Transverse colon (tissue), 4 donors: Measurements from ENCODE around the gene GRXCR1. TPM values are rescaled to one million over a fixed set of nuclear protein-coding genes. Genes with fewer than 3 reads are reported as not detected.

Source experiments
- DNase-seq: peaks from one replicate; pipeline ENCODE4 v3.0.0-alpha.2; 2019
- H3K27ac ChIP-seq, 4 donors: fragments of 200-600 bp; sonication (generic); 2 replicates each; pipeline ENCODE4 v1.5.1; 2016 to 2018; ENCODE audit warnings: inconsistent platforms in 4 of 4
- H3K27me3 ChIP-seq: fragments of 200-600 bp; sonication (generic); 2 replicates; pipeline ENCODE4 v1.5.1; 2017; ENCODE audit warnings: inconsistent platforms
- H3K36me3 ChIP-seq, 4 donors: fragments of 200-600 bp; sonication (generic); 2 replicates each; pipeline ENCODE4 v1.5.1; 2017 to 2019; ENCODE audit warnings: inconsistent platforms in 4 of 4
- H3K4me1 ChIP-seq, 4 donors: fragments of 200-600 bp; sonication (generic); 2 replicates each; pipeline ENCODE4 v1.5.1; 2017 to 2020; ENCODE audit warnings: inconsistent platforms in 4 of 4
- H3K4me3 ChIP-seq, 4 donors: fragments of 200-600 bp; sonication (generic); 1 replicate in 1 of 4; 2 replicates in 3 of 4; pipeline versions ENCODE4 v1.5.1 to v1.6.1; 2017 to 2019; ENCODE audit warnings: inconsistent platforms in 4 of 4
- H3K9me3 ChIP-seq, 2 donors: fragments of 200-600 bp; sonication (generic); 2 replicates each; pipeline ENCODE4 v1.5.1; 2017 to 2019; ENCODE audit warnings: inconsistent platforms in 2 of 2
- EP300 ChIP-seq: sonication (generic); formaldehyde crosslinking; IDR thresholded peaks from one replicate; pipeline ENCODE4 v1.6.1; 2017; ENCODE audit warnings: antibody characterized with exemption, low read depth
- POLR2A ChIP-seq: fragments of 450-650 bp; IDR thresholded peaks from one replicate; pipeline ENCODE4 v1.6.1; 2016; ENCODE audit warnings: antibody characterized with exemption, mild to moderate bottlenecking, moderate library complexity
- POLR2AphosphoS5 ChIP-seq, 3 donors: sonication (generic); formaldehyde crosslinking; IDR thresholded peaks; one replicate each; pipeline ENCODE4 v1.6.1; 2016; ENCODE audit warnings: antibody characterized with exemption in 3 of 3
- WGBS, 2 donors: methylation state at CpG; one replicate each; pipeline ENCODE4 v1.1.5; 2018; ENCODE audit warnings: low coverage in 1 of 2; 5-methylcytosine and 5-hydroxymethylcytosine counted together
- in situ Hi-C, 4 donors: fragments of 200-750 bp; cut with MboI; loops; one replicate each; pipeline versions ENCODE4 v1.15.0 to v1.15.1; 2017; ENCODE audit warnings: low sequenced_read_pairs in 3 of 4, low pct_ligation_motif_present in 1 of 4, low pct_unique_long_range_greater_than_20kb in 1 of 4
- intact Hi-C: fragments of 100-400 bp; cut with DNase I; formaldehyde crosslinking; loops from one replicate; pipeline ENCODE4 v1.15.1; 2023; ENCODE audit warnings: low total_unique reads
- total RNA-seq, 4 donors: library from RNA; depleted of rRNA; stranded (reverse); fragments of >200 nt; gene quantifications; one replicate each; pipeline ENCODE4 v1.1.0, GENCODE V29; 2016
- TF ChIP-seq, protein P1 (sequence below), 5 experiments: fragments of 200-600 bp in 3 of 5; fragments of 450-650 bp in 2 of 5; sonication (generic) in 3 of 5; IDR thresholded peaks; 1 replicate in 2 of 5; 2 replicates in 3 of 5; pipeline ENCODE4 v1.5.1; 2016 to 2017; ENCODE audit warnings: antibody characterized with exemption in 5 of 5, inconsistent platforms in 3 of 5, mild to moderate bottlenecking in 2 of 5, moderate library complexity in 1 of 5

The GRXCR1 gene
- total RNA-seq, 4 donors from 2014 or later = not detected

DNA sequence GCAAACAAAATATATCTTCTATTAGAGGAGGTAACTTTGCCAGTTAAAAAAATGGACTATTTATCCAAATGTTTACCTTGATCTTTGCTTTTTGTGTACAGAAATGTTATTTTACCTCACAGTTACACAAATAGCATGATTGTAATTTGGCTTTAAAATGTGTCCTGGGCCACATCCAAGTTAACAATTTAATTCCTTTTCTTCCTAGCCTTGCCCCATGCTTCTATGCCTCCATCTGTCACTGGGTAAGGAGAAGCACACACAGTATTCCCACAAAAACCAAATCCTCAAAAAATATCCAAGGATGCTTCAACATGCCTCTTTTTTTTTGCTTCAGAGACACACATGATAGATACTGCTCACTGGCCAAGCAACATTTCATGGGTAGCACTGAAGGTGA lies 30.9 kb downstream of the GRXCR1 start:
- no peak for DNase-seq
- H3K4me3 ChIP-seq = no peak overlapping the region
- intact Hi-C loops (no loop called here), in situ Hi-C loops (no loop called here)
- TF ChIP-seq EP300 (no peak), POLR2A (no peak), POLR2AphosphoS5 (IDR thresholded peaks at IDR 0.05) (no peak)
- TF ChIP-seq, protein P1, sequence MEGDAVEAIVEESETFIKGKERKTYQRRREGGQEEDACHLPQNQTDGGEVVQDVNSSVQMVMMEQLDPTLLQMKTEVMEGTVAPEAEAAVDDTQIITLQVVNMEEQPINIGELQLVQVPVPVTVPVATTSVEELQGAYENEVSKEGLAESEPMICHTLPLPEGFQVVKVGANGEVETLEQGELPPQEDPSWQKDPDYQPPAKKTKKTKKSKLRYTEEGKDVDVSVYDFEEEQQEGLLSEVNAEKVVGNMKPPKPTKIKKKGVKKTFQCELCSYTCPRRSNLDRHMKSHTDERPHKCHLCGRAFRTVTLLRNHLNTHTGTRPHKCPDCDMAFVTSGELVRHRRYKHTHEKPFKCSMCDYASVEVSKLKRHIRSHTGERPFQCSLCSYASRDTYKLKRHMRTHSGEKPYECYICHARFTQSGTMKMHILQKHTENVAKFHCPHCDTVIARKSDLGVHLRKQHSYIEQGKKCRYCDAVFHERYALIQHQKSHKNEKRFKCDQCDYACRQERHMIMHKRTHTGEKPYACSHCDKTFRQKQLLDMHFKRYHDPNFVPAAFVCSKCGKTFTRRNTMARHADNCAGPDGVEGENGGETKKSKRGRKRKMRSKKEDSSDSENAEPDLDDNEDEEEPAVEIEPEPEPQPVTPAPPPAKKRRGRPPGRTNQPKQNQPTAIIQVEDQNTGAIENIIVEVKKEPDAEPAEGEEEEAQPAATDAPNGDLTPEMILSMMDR (IDR thresholded peaks at IDR 0.05) = no peak
- no peaks in the 10 kb centered on the region for H3K36me3 ChIP-seq
- no peaks in the 10 kb centered on the region for H3K27me3 ChIP-seq
- no peak overlapping the region for H3K27ac ChIP-seq
- no peaks in the 10 kb centered on the region for H3K4me1 ChIP-seq
- no peaks in the 10 kb centered on the region for H3K9me3 ChIP-seq

DNA sequence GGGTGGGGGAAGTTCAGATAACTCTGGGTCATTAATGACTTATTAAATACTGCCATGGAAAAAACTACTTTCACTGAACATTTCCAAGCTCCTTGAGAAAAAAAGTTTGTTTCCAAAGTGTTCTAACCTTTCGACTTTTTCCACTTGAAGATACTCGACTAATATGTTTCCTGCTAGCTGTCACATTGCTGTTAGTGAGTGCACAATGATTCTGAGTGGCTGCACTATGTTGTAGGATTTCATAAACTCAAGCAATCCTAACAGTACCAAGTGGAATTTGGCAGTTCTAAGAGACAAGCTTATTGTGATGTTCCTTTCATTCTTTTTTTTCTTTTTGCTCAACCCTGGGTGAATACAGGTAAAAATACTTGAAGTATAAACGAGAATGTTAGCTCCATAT lies 33.4 kb downstream of the GRXCR1 start:
- intact Hi-C loops = no loop called here
- no peak for DNase-seq
- in situ Hi-C loops = no loop called here
- Histone ChIP-seq H3K4me1 (no peaks in the 10 kb centered on the region), H3K9me3 (no peaks in the 10 kb centered on the region), H3K27me3 (no peaks in the 10 kb centered on the region), H3K36me3 (no peaks in the 10 kb centered on the region), H3K4me3 (no peak overlapping the region), H3K27ac (no peak overlapping the region)
- 46 to 51% methylated on average over 3 of the region's 3 CpGs for WGBS, 2 donors
- TF ChIP-seq, protein P1 (IDR thresholded peaks at IDR 0.05) = no peak
- TF ChIP-seq EP300 (no peak), POLR2A (no peak), POLR2AphosphoS5 (IDR thresholded peaks at IDR 0.05) (no peak)

DNA sequence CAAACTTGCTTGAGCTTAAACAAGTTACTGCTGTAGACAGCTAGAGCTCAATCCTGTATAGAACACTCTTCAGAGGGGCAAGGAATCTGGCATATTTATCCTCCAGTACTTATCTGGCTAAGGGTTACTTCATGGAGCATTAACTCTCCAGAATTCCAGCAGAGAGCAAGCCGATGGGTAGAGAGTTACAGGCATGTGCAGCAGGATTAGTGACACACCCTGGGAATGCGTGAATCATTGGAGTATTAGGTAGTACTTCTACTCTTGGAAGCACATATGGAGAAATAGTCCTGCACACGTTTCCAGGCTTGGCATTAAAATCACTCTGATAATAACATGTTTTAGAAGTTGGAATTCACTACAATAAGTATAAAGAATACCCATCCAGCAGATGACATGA lies 35.4 kb downstream of the GRXCR1 start:
- Histone ChIP-seq H3K9me3 (no peaks in the 10 kb centered on the region), H3K36me3 (no peaks in the 10 kb centered on the region), H3K4me1 (no peaks in the 10 kb centered on the region), H3K4me3 (no peak overlapping the region), H3K27ac (no peak overlapping the region), H3K27me3 (no peaks in the 10 kb centered on the region)
- DNase-seq = no peak
- TF ChIP-seq POLR2A = no peak
- TF ChIP-seq EP300 = no peak
- no peak for TF ChIP-seq POLR2AphosphoS5 (IDR thresholded peaks at IDR 0.05)
- TF ChIP-seq, protein P1 (IDR thresholded peaks at IDR 0.05) = no peak
- intact Hi-C loops = no loop called here
- 56% methylated on average over 3 of the region's 3 CpGs; no CpG with 5 or more reads in 1 of the 2 donors for WGBS, 2 donors
- in situ Hi-C loops = no loop called here

DNA sequence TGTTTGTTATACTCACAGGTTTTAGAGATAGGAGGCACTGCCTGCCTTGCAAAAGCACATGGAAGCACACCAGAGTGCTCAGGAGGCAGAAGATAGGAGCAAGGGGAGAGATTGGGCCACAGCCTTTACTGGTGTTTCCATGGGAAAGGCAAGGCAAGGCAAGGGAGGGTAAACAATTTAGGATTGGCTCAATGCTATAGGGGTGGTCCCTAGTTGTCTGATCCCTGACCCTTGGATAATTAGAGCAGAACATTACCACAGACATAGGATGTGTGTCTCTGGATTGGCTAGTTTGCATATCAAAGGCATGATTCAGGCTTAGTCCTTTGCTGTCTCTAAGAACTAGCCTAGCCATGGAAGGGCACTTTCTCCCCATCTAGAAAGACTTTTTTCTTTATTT lies 36.1 kb downstream of the GRXCR1 start:
- Histone ChIP-seq H3K9me3 (no peaks in the 10 kb centered on the region), H3K36me3 (no peaks in the 10 kb centered on the region), H3K27ac (no peak overlapping the region), H3K27me3 (no peaks in the 10 kb centered on the region), H3K4me1 (no peaks in the 10 kb centered on the region), H3K4me3 (no peak overlapping the region)
- in situ Hi-C loops = no loop called here
- no peak for DNase-seq
- intact Hi-C loops = no loop called here
- no peak for TF ChIP-seq POLR2A
- TF ChIP-seq EP300 = no peak
- TF ChIP-seq, protein P1 (IDR thresholded peaks at IDR 0.05) = no peak
- no peak for TF ChIP-seq POLR2AphosphoS5 (IDR thresholded peaks at IDR 0.05)
